Measurements from ENCODE around the gene C1QL1. TPM values are rescaled to one million over a fixed set of nuclear protein-coding genes. Genes with fewer than 3 reads are reported as not detected.

Gene C1QL1
- total and polyA plus RNA-seq, 9 of the 15 experiments (the other 6 are each of a cell fraction or from before 2014, with no cell fraction given), result 0.07 to 0.12 (median 0.09) TPM; not detected in 6

- TF ChIP-seq REST (IDR thresholded peaks at IDR 0.05; ENCODE audit: borderline replicate concordance) (peak; percentile 9; the same call in 1 of the 2 replicates), REST (CRISPR knock-in tag; IDR thresholded peaks at IDR 0.05; ENCODE audit: low read depth) (no peak), ZC3H4 (CRISPR knock-in tag; IDR thresholded peaks at IDR 0.05; ENCODE audit: borderline replicate concordance) (0 out of 2 replicates have a peak, but pooled peaks have one; percentile 57), ESRRA (IDR thresholded peaks at IDR 0.05; ENCODE audit: borderline replicate concordance, low read depth) (peak; percentile 94), USF1 (CRISPR knock-in tag; IDR thresholded peaks at IDR 0.05) (peak; percentile 59), RBFOX2 (IDR thresholded peaks at IDR 0.05; ENCODE audit: low read depth, low read length) (0 out of 2 replicates have a peak, but pooled peaks have one; percentile 42), ZNF24 (IDR thresholded peaks at IDR 0.05) (no peak), CTCF (IDR thresholded peaks at IDR 0.05 in 2 of 3, conservative IDR thresholded peaks at IDR 0.05 in 1 of 3; ENCODE audit: insufficient read depth in 2 of 3, low read depth in 1 of 3, low read length in 3 of 3) (peak; percentile 77 to 82 (median 80)), PRDM10 (IDR thresholded peaks at IDR 0.05; ENCODE audit: partially characterized antibody) (peak; percentile 47), ZFX (CRISPR knock-in tag; IDR thresholded peaks at IDR 0.05) (peak; percentile 44)
These were observed 56.7 kb downstream of the C1QL1 start (continued) for GRCh38 chr17:44911133-44912001.

Data from K562 (cell line).